B cell (primary cell): ENCODE measurements around the gene TBC1D2.

Experiments
- EZH2 ChIP-seq: IDR thresholded peaks from 2 replicates; pipeline ENCODE4 v1.6.1; 2012; ENCODE audit warnings: borderline replicate concordance, low read depth, mild to moderate bottlenecking, moderate library complexity, low read length; ENCODE audit not compliant: insufficient read depth, poor library complexity, severe bottlenecking
- TF ChIP-seq, protein P1 (sequence below): fragments of 200-600 bp; IDR thresholded peaks from one replicate; pipeline ENCODE4 v1.8.0; 2022; ENCODE audit warnings: antibody characterized with exemption, mild to moderate bottlenecking

DNA sequence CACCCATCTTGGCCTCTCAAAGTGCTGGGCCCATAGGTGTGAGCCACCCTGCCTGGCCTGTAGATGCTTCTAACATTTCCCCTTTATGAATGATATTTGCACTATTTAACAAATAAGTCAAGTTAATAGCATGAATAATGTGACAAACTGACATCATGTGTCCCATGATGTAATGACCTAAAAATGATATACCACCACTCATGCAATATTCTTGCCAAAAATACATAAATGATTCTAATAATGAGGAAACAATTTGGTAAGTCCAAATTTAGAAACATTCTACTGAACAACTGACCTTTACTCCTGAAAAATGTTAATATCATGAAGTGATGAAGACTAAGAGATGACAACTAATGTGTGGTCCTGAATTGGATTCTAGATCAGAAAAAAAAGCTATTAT, 102.9 kb downstream of the TBC1D2 start:
- TF ChIP-seq, protein P1, sequence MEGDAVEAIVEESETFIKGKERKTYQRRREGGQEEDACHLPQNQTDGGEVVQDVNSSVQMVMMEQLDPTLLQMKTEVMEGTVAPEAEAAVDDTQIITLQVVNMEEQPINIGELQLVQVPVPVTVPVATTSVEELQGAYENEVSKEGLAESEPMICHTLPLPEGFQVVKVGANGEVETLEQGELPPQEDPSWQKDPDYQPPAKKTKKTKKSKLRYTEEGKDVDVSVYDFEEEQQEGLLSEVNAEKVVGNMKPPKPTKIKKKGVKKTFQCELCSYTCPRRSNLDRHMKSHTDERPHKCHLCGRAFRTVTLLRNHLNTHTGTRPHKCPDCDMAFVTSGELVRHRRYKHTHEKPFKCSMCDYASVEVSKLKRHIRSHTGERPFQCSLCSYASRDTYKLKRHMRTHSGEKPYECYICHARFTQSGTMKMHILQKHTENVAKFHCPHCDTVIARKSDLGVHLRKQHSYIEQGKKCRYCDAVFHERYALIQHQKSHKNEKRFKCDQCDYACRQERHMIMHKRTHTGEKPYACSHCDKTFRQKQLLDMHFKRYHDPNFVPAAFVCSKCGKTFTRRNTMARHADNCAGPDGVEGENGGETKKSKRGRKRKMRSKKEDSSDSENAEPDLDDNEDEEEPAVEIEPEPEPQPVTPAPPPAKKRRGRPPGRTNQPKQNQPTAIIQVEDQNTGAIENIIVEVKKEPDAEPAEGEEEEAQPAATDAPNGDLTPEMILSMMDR, result no peak
- no peak for TF ChIP-seq EZH2
